ENCODE results near the gene PSME1. TPM values are rescaled to one million over a fixed set of nuclear protein-coding genes. Genes with fewer than 3 reads are reported as not detected.

The PSME1 gene
- total and polyA plus RNA-seq, 2 of the 13 experiments (the other 11 are each of a cell fraction or from before 2014, with no cell fraction given), result 159 to 608 TPM

DNA sequence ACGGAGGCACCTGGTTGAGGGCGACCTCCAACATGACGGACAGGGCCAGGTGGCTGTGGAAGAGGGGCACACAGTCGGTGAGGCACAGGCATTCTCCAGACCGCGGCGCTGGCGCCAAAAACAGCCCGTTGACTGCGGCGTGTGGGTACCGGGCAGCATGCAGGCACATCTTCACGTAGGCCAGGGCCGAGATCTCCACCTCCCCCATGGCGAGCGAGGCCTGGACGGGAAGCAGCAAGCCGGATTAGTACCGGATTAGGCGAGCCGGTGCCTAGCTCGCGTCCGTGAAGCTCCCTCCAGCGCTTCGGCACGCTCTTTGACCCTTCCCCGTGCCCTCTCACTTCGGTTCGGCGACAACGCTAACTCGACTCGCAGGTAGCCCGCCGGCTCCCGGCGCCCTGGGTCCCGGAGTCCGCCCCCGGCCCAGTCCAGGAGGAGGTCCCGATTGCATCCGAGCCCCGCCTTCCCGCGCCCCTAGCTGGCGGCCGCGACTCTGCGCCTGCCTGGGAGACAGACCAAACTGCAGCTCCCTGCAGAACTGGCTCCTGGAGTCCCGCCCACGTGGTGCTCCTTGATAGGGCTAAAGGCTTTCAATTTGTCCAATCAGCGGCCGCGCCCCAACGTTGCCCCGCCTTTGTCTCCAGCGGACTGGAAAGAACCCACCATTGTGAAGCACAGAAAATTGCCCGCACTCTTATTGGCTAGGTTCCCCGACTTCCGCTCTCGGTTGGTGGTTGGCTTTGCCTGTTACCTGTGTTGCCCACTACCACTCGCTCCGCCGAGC, 5.3 kb downstream of the PSME1 start, which contains the start of gene EMC9 (continued):
- no peak for TF ChIP-seq PTBP1 (IDR thresholded peaks at IDR 0.05; ENCODE audit: low read depth, low read length, poor library complexity, severe bottlenecking)
- peak; percentile 99 for TF ChIP-seq XBP1 (CRISPR knock-in tag; IDR thresholded peaks at IDR 0.05)
- TF ChIP-seq, protein P1, sequence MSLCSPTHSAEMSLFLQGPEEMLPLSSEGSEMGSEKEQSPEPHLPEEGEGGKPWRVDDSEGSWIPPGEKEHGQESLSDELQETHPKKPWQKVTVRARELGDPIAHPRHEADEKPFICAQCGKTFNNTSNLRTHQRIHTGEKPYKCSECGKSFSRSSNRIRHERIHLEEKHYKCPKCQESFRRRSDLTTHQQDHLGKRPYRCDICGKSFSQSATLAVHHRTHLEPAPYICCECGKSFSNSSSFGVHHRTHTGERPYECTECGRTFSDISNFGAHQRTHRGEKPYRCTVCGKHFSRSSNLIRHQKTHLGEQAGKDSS (CRISPR knock-in tag; IDR thresholded peaks at IDR 0.05; ENCODE audit: borderline replicate concordance, low read depth), result peak; percentile 90; the same call in 1 of the 2 replicates
- TF ChIP-seq ZNF234 (CRISPR knock-in tag; conservative IDR thresholded peaks at IDR 0.05), result no peak
- TF ChIP-seq ZNF83 (CRISPR knock-in tag; IDR thresholded peaks at IDR 0.05; ENCODE audit: borderline replicate concordance), result peak; percentile 95
- TF ChIP-seq MIXL1 (CRISPR knock-in tag; IDR thresholded peaks at IDR 0.05), result no peak; the same call in 1 of the 2 replicates
- TF ChIP-seq PCBP1 (IDR thresholded peaks at IDR 0.05; ENCODE audit: borderline replicate concordance, low read depth, low read length), result peak; percentile 95
- peak; percentile 74 for TF ChIP-seq ARNTL (CRISPR knock-in tag; IDR thresholded peaks at IDR 0.05)
- TF ChIP-seq AGO2 (optimal IDR thresholded peaks at IDR 0.05; ENCODE audit: low read depth, low read length), result peak; percentile 100
- peak; percentile 67; the same call in 1 of the 2 replicates for TF ChIP-seq ONECUT2 (CRISPR knock-in tag; IDR thresholded peaks at IDR 0.05)
- peak; percentile 60; the same call in 1 of the 2 replicates for TF ChIP-seq MAFF (IDR thresholded peaks at IDR 0.05; ENCODE audit: low read depth, low read length)
- peak; percentile 64; the same call in 1 of the 2 replicates for TF ChIP-seq ZFP37 (CRISPR knock-in tag; IDR thresholded peaks at IDR 0.05; ENCODE audit: borderline replicate concordance)
- peak; percentile 93 for TF ChIP-seq KAT8 (CRISPR knock-in tag; IDR thresholded peaks at IDR 0.05)
- TF ChIP-seq TCF7 (IDR thresholded peaks at IDR 0.05; ENCODE audit: low read depth), result no peak; the same call in 1 of the 2 replicates
- TF ChIP-seq, protein P2, sequence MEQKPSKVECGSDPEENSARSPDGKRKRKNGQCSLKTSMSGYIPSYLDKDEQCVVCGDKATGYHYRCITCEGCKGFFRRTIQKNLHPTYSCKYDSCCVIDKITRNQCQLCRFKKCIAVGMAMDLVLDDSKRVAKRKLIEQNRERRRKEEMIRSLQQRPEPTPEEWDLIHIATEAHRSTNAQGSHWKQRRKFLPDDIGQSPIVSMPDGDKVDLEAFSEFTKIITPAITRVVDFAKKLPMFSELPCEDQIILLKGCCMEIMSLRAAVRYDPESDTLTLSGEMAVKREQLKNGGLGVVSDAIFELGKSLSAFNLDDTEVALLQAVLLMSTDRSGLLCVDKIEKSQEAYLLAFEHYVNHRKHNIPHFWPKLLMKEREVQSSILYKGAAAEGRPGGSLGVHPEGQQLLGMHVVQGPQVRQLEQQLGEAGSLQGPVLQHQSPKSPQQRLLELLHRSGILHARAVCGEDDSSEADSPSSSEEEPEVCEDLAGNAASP (CRISPR knock-in tag; IDR thresholded peaks at IDR 0.05; ENCODE audit: borderline replicate concordance), result peak; percentile 87
- TF ChIP-seq HOXD1 (CRISPR knock-in tag; IDR thresholded peaks at IDR 0.05), result peak; percentile 68
- TF ChIP-seq ZFAT (CRISPR knock-in tag; conservative IDR thresholded peaks at IDR 0.05), result 0 out of 2 replicates have a peak, but pooled peaks have one; percentile 62
- TF ChIP-seq HOXA5 (CRISPR knock-in tag; IDR thresholded peaks at IDR 0.05), result peak; percentile 94
- no peak for TF ChIP-seq ZNF17 (CRISPR knock-in tag; IDR thresholded peaks at IDR 0.05)
- TF ChIP-seq ZNF747 (CRISPR knock-in tag; IDR thresholded peaks at IDR 0.05; ENCODE audit: borderline replicate concordance), result peak; percentile 97
- peak; percentile 87 for TF ChIP-seq CBX1 (IDR thresholded peaks at IDR 0.05; ENCODE audit: low read depth)
- TF ChIP-seq PHF5A (CRISPR knock-in tag; IDR thresholded peaks at IDR 0.05; ENCODE audit: low read depth, unreplicated experiment), result peak; percentile 90
- no peak; the same call in 1 of the 2 replicates for TF ChIP-seq BHLHE40 (IDR thresholded peaks at IDR 0.05; ENCODE audit: low read length)
- peak; percentile 99 for TF ChIP-seq ZNF792 (CRISPR knock-in tag; IDR thresholded peaks at IDR 0.05)
- peak; percentile 0 for TF ChIP-seq GATAD2A (CRISPR knock-in tag; IDR thresholded peaks at IDR 0.05)
- no peak for TF ChIP-seq PHB2 (IDR thresholded peaks at IDR 0.05; ENCODE audit: partially characterized antibody)
- no peak for TF ChIP-seq KLF9 (CRISPR knock-in tag; IDR thresholded peaks at IDR 0.05; ENCODE audit: low read depth)
- TF ChIP-seq RBM22 (optimal IDR thresholded peaks at IDR 0.05; ENCODE audit: low read length), result peak; percentile 2
- TF ChIP-seq ERF (CRISPR knock-in tag; IDR thresholded peaks at IDR 0.05), result peak; percentile 97
- TF ChIP-seq U2AF1 (optimal IDR thresholded peaks at IDR 0.05; ENCODE audit: low read depth, low read length), result no peak
- peak; percentile 96; the same call in 1 of the 2 replicates for TF ChIP-seq ZNF660 (CRISPR knock-in tag; IDR thresholded peaks at IDR 0.05; ENCODE audit: borderline replicate concordance, low read depth)
- TF ChIP-seq ZNF329 (CRISPR knock-in tag; IDR thresholded peaks at IDR 0.05; ENCODE audit: low read depth), result no peak
- no peak; the same call in 1 of the 2 replicates for TF ChIP-seq RFX1 (IDR thresholded peaks at IDR 0.05)
- TF ChIP-seq NFE2L2 (IDR thresholded peaks at IDR 0.05; ENCODE audit: low read length), result no peak

Data from HepG2 (cell line).